ENCODE measurements around the gene METTL16. TPM values are rescaled to one million over a fixed set of nuclear protein-coding genes. Genes with fewer than 3 reads are reported as not detected.
A peak's percentile ranks its signal among the peaks of the same experiment; 100 is the strongest.

Gene METTL16
- total RNA-seq, 4 donors from 2014 or later = 30.4 to 48.9 (median 44.7) TPM

- intact Hi-C loops (cut with DNase I) = loop anchor here (5.0 kb wide), 1 partner anchor 50 kb away; no protein-coding TSS in a partner anchor
Measured at GRCh38 chr17:2377659-2378058, 134.0 kb downstream of the METTL16 start.

GRCh38 chr17:2376107-2376506 is 135.6 kb downstream of the METTL16 start:
- Histone ChIP-seq H3K9me3 (no peaks in the 10 kb centered on the region), H3K27me3 (no peaks in the 10 kb centered on the region), H3K36me3 (peaks cover 6 to 17% of the 10 kb centered on the region in 2 donors), H3K27ac (no peak overlapping the region), H3K4me1 (peaks cover 0 to 4% of the 10 kb centered on the region in 2 donors), H3K4me3 (replicated peaks in 1 of 3) (no peak overlapping the region)
- WGBS, 2 donors = 97 to 98% methylated on average over 8 to 14 of the region's 14 CpGs
- intact Hi-C loops (cut with DNase I) = loop anchor here (5.0 kb wide), 1 partner anchor 49 kb away; no protein-coding TSS in a partner anchor
- DNase-seq = no peak
- TF ChIP-seq CTCF (IDR thresholded peaks at IDR 0.05) (no peak), POLR2A (IDR thresholded peaks at IDR 0.05) (no peak)

More at GRCh38 chr17:2377659-2378058, 134.0 kb downstream of the METTL16 start:
- TF ChIP-seq POLR2A (IDR thresholded peaks at IDR 0.05) = no peak
- no peak for TF ChIP-seq CTCF (IDR thresholded peaks at IDR 0.05)
- no peaks in the 10 kb centered on the region for H3K27me3 ChIP-seq
- H3K36me3 ChIP-seq = peaks cover 6 to 17% of the 10 kb centered on the region in 2 donors
- H3K4me1 ChIP-seq = peaks cover under 1 to 7% of the 10 kb centered on the region in 2 donors
- H3K4me3 ChIP-seq (replicated peaks in 1 of 3) = no peak overlapping the region
- H3K27ac ChIP-seq = peak overlapping the region in 1 of 3 donors; percentile 5
- WGBS, 2 donors = 92 to 96% methylated on average over 9 to 10 of the region's 10 CpGs
- no peaks in the 10 kb centered on the region for H3K9me3 ChIP-seq
- no peak for DNase-seq

- 88 to 94% methylated on average over 19 of the region's 19 CpGs for WGBS, 2 donors
- Histone ChIP-seq H3K4me3 (replicated peaks in 1 of 3) (no peak overlapping the region), H3K36me3 (peaks cover 6 to 17% of the 10 kb centered on the region in 2 donors), H3K9me3 (no peaks in the 10 kb centered on the region), H3K27me3 (no peaks in the 10 kb centered on the region), H3K4me1 (peaks cover 0 to 4% of the 10 kb centered on the region in 2 donors), H3K27ac (no peak overlapping the region)
- DNase-seq = no peak
- TF ChIP-seq CTCF (IDR thresholded peaks at IDR 0.05) (no peak), POLR2A (IDR thresholded peaks at IDR 0.05) (no peak)
- intact Hi-C loops (cut with DNase I) = loop anchor here (5.0 kb wide), 1 partner anchor 48 kb away; no protein-coding TSS in a partner anchor
Measured at GRCh38 chr17:2375406-2375805, 136.3 kb downstream of the METTL16 start.

GRCh38 chr17:2374549-2375285 is 137.0 kb downstream of the METTL16 start:
- intact Hi-C loops (cut with DNase I) = loop anchor here (5.0 kb wide), 1 partner anchor 47 kb away; no protein-coding TSS in a partner anchor
- no peaks in the 10 kb centered on the region for H3K27me3 ChIP-seq
- no peaks in the 10 kb centered on the region for H3K9me3 ChIP-seq
- H3K4me3 ChIP-seq (replicated peaks in 1 of 3) = no peak overlapping the region
- peaks cover 0 to 4% of the 10 kb centered on the region in 2 donors for H3K4me1 ChIP-seq
- no peak for DNase-seq
- no peak overlapping the region for H3K27ac ChIP-seq
- H3K36me3 ChIP-seq = peaks cover 6 to 14% of the 10 kb centered on the region in 2 donors
- TF ChIP-seq POLR2A (IDR thresholded peaks at IDR 0.05) (no peak), CTCF (IDR thresholded peaks at IDR 0.05) (no peak)
- WGBS, 2 donors = 82 to 89% methylated on average over 10 to 11 of the region's 11 CpGs

GRCh38 chr17:2373179-2373578 is 138.5 kb downstream of the METTL16 start:
- DNase-seq = no peak
- 94 to 97% methylated on average over 15 of the region's 18 CpGs for WGBS, 2 donors
- Histone ChIP-seq H3K27ac (no peak overlapping the region), H3K36me3 (peaks cover 6 to 14% of the 10 kb centered on the region in 2 donors), H3K9me3 (no peaks in the 10 kb centered on the region), H3K4me3 (replicated peaks in 1 of 3) (no peak overlapping the region), H3K27me3 (no peaks in the 10 kb centered on the region), H3K4me1 (no peaks in the 10 kb centered on the region)
- intact Hi-C loops (cut with DNase I) = no loop called here
- TF ChIP-seq CTCF (IDR thresholded peaks at IDR 0.05) = no peak
- TF ChIP-seq POLR2A (IDR thresholded peaks at IDR 0.05) = no peak

Data from thyroid gland (tissue), 4 donors.